Lung (tissue), 12 donors: Measurements from ENCODE around the gene NLGN1. TPM values are rescaled to one million over a fixed set of nuclear protein-coding genes. Genes with fewer than 3 reads are reported as not detected.
A peak's percentile ranks its signal among the peaks of the same experiment; 100 is the strongest.

ENCODE experiments used
- ATAC-seq: fragments of 200-7000 bp; cut with Tn5 transposase; one replicate; pipeline ENCODE4 v1.9.1; 2020; ENCODE audit warnings: moderate number of reproducible peaks; ENCODE audit not compliant: insufficient read depth, low FRiP score
- DNase-seq, 3 donors: peaks; one replicate each; pipeline ENCODE4 v3.0.0-alpha.2; 2013 to 2017
- H3K27ac ChIP-seq, 2 donors: one replicate each; pipeline ENCODE4 v1.5.1; 2013; ENCODE audit warnings: mild to moderate bottlenecking in 2 of 2, moderate library complexity in 2 of 2, control low read depth in 1 of 2, inconsistent platforms in 1 of 2, low read depth in 1 of 2, low read length in 1 of 2
- H3K27me3 ChIP-seq, 3 donors: one replicate each; pipeline ENCODE4 v1.5.1; 2013; ENCODE audit warnings: low read length in 2 of 3; ENCODE audit not compliant: control insufficient read depth in 3 of 3, insufficient read depth in 3 of 3
- H3K36me3 ChIP-seq, 4 donors: one replicate each; pipeline ENCODE4 v1.5.1; 2013; ENCODE audit warnings: low read length in 4 of 4, mild to moderate bottlenecking in 1 of 4, moderate library complexity in 1 of 4; ENCODE audit not compliant: control insufficient read depth in 4 of 4, insufficient read depth in 4 of 4
- H3K4me1 ChIP-seq, 5 donors: one replicate each; pipeline ENCODE4 v1.5.1; 2013; ENCODE audit warnings: low read length in 5 of 5, mild to moderate bottlenecking in 2 of 5, moderate library complexity in 1 of 5; ENCODE audit not compliant: control insufficient read depth in 5 of 5, insufficient read depth in 5 of 5
- H3K4me3 ChIP-seq: one replicate; pipeline ENCODE4 v1.5.1; 2013; ENCODE audit warnings: mild to moderate bottlenecking, control low read depth, moderate library complexity
- H3K9ac ChIP-seq, 2 donors: one replicate each; pipeline ENCODE4 v1.5.1; 2013; ENCODE audit warnings: low read length in 2 of 2, control low read depth in 1 of 2; ENCODE audit not compliant: insufficient read depth in 1 of 2
- H3K9me3 ChIP-seq, 4 donors: one replicate each; pipeline ENCODE4 v1.5.1; 2013; ENCODE audit warnings: low read length in 3 of 4, mild to moderate bottlenecking in 1 of 4, moderate library complexity in 1 of 4; ENCODE audit not compliant: control insufficient read depth in 4 of 4, insufficient read depth in 3 of 4
- WGBS, 2 donors: extraction: QIAGEN DNeasy Blood & Tissue Kit; methylation state at CpG; one replicate each; pipeline ENCODE4 v1.1.7; 2013; 5-methylcytosine and 5-hydroxymethylcytosine counted together
- polyA plus RNA-seq, 2 donors: library from polyadenylated mRNA; stranded (reverse); fragments of 200-250 nt; gene quantifications; one replicate each; pipeline ENCODE4 v1.2.1, GENCODE V29; 2013
- total RNA-seq, 2 donors: library from RNA; depleted of rRNA in 1 of 2; stranded (reverse); fragments of >200 nt in 1 of 2; gene quantifications; one replicate each; pipeline ENCODE4 v1.2.1, GENCODE V29; 2014 to 2021
- TF ChIP-seq, protein P1 (sequence below): IDR thresholded peaks from 2 replicates; pipeline ENCODE4 v1.5.1; 2012; ENCODE audit warnings: mild to moderate bottlenecking; ENCODE audit errors: control extremely low read depth, extremely low read depth
- donor health status: control.
- donor health status: control.
- donor health status: Bipolar disorder and iron deficiency.
- donor health status: healthy.
- donor health status: DM: yes; HTN: yes; CAD: no.

The NLGN1 gene
- total and polyA plus RNA-seq, 4 donors = 0.24 to 22.2 (median 1.9) TPM

DNA sequence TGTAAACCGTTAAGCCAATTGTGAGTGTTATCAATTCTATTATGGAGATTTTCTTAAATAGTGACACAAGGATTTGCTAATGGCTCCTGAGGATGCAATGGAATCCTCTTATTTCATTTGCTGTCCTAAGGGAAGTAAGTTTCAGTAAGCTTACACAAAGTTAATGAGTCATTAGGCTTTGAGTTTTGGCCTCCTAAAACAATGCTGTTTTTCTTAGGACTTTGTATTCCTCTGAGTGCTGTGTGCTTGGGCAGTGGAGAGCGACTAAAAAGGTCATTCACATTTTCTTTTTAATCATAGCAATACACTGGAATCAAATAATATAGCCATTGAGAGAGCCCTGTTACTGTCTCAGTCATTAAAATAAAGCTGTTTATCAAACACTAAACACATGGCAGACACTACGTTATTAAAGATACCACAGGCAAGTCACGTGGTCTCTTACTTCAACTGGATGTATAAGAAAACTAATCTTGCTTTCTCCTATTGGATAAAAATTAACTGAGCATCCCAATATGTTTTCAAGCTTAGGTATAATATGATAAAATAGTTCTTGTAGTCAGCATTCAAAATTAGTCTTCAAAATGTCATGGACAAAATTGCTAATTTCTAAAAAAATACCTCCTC is 290.8 kb downstream of the NLGN1 start:
- Histone ChIP-seq H3K9me3 (no peaks in the 10 kb centered on the region), H3K4me1 (peaks cover 0 to 4% (median 0%) of the 10 kb centered on the region in 5 donors), H3K27ac (no peak overlapping the region), H3K27me3 (no peaks in the 10 kb centered on the region), H3K9ac (no peak overlapping the region), H3K36me3 (no peaks in the 10 kb centered on the region), H3K4me3 (no peak overlapping the region)
- DNase-seq (no peak), ATAC-seq (no peak)
- TF ChIP-seq, protein P1, sequence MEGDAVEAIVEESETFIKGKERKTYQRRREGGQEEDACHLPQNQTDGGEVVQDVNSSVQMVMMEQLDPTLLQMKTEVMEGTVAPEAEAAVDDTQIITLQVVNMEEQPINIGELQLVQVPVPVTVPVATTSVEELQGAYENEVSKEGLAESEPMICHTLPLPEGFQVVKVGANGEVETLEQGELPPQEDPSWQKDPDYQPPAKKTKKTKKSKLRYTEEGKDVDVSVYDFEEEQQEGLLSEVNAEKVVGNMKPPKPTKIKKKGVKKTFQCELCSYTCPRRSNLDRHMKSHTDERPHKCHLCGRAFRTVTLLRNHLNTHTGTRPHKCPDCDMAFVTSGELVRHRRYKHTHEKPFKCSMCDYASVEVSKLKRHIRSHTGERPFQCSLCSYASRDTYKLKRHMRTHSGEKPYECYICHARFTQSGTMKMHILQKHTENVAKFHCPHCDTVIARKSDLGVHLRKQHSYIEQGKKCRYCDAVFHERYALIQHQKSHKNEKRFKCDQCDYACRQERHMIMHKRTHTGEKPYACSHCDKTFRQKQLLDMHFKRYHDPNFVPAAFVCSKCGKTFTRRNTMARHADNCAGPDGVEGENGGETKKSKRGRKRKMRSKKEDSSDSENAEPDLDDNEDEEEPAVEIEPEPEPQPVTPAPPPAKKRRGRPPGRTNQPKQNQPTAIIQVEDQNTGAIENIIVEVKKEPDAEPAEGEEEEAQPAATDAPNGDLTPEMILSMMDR = no peak
- 92 to 93% methylated on average over 4 of the region's 4 CpGs for WGBS, 2 donors

DNA sequence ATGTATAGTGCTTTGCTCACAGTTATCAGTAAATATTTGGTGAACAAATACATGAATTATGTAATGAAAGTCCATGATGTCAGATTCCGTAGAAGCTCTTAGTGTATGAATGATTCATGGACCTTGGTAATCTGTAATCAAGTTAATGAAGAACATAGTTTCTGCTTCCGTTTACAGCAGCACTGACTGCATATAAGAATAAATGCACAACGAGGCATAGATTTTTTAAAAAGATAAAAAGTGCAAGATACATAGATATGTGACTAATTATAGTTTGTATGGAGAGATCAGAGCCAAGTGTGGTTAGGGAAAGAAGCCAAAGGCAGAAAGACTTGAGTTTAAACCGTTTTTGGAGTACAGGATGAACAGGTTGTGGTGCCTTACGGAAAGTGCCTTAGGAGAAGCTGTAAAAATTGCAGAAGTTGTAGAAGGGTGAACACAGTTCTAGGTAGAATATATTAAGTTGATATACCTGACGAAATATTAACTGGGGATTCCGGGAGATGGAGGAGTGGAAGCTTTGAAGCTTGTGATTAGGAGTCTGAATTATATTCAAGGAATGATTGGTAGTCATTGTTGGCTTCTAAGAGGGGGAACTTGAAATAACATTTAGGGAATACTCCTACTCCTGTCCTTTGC is 293.1 kb downstream of the NLGN1 start:
- Histone ChIP-seq H3K4me3 (no peak overlapping the region), H3K27ac (no peak overlapping the region), H3K9ac (no peak overlapping the region), H3K4me1 (no peaks in the 10 kb centered on the region), H3K9me3 (no peaks in the 10 kb centered on the region), H3K36me3 (no peaks in the 10 kb centered on the region), H3K27me3 (no peaks in the 10 kb centered on the region)
- DNase-seq (peak in 1 of 3 donors; percentile 23), ATAC-seq (no peak)
- TF ChIP-seq, protein P1 = no peak
- WGBS, 2 donors = 58 to 71% methylated on average over 7 of the region's 7 CpGs

DNA sequence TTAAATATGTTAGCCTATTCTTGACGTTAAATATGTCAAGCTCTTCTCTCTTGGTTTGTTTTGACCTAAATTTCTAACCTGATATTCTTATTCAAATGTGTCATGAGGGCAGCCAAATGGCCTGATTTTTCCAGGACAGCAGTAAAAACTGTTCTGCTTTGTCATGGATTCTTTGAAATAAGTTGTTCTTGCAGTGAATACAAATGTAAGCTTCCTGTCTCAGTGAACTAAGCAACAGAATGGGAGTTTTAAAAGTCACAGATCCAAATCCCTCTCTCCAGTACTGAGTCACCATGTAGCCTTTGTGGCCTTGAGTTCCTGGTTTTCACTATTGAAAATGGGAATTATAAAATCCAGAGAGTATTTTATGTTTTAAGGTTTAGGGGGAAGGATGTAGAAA is 301.8 kb downstream of the NLGN1 start:
- DNase-seq (no peak), ATAC-seq (no peak)
- whole genome bisulfite sequencing, 2 donors = 79 to 96% methylated on average over 1 of the region's 1 CpG

More for the DNA sequence above, 301.8 kb downstream of the NLGN1 start:
- Histone ChIP-seq H3K4me3 (no peak overlapping the region), H3K4me1 (no peaks in the 10 kb centered on the region), H3K27ac (no peak overlapping the region), H3K9me3 (peaks cover 0 to 4% (median under 1%) of the 10 kb centered on the region in 4 donors), H3K27me3 (no peaks in the 10 kb centered on the region), H3K36me3 (peaks cover 0 to 2% (median 0%) of the 10 kb centered on the region in 4 donors), H3K9ac (no peak overlapping the region)
- TF ChIP-seq, protein P1 = no peak
